B cell (primary cell): ENCODE data around the gene ELFN2.

Experiments used
- CTCF ChIP-seq: fragments of 200-600 bp; IDR thresholded peaks from one replicate; pipeline ENCODE4 v1.8.0; 2022; ENCODE audit warnings: antibody characterized with exemption, mild to moderate bottlenecking
- EZH2 ChIP-seq: IDR thresholded peaks from 2 replicates; pipeline ENCODE4 v1.6.1; 2012; ENCODE audit warnings: borderline replicate concordance, low read depth, mild to moderate bottlenecking, moderate library complexity, low read length; ENCODE audit not compliant: insufficient read depth, poor library complexity, severe bottlenecking

- TF ChIP-seq CTCF (no peak), EZH2 (no peak)
These were observed 40.2 kb upstream of the ELFN2 start for GRCh38 chr22:37467391-37467955.
